Heart right ventricle (tissue), 16 donors: ENCODE measurements around the gene LSG1. TPM values are rescaled to one million over a fixed set of nuclear protein-coding genes. Genes with fewer than 3 reads are reported as not detected.
A peak's percentile ranks its signal among the peaks of the same experiment; 100 is the strongest.

Source experiments
- ATAC-seq, 8 donors: fragments of 200-7000 bp; cut with Tn5 transposase; one replicate each; pipeline ENCODE4 v1.9.1; 2020; ENCODE audit warnings: mild to moderate bottlenecking in 8 of 8, moderate library complexity in 8 of 8, moderate number of reproducible peaks in 1 of 8
- DNase-seq, 2 donors: peaks; one replicate each; pipeline ENCODE4 v3.0.0-alpha.2; 2020
- H3K27ac ChIP-seq, 10 donors: fragments of 200-600 bp; sonication (generic) in 2 of 10; one replicate each; pipeline versions ENCODE4 v1.5.0 to v1.8.0; 2020 to 2022; ENCODE audit warnings: mild to moderate bottlenecking in 3 of 10
- H3K27me3 ChIP-seq, 7 donors: fragments of 200-600 bp; one replicate each; pipeline ENCODE4 v1.8.0; 2021 to 2022; ENCODE audit warnings: mild to moderate bottlenecking in 2 of 7
- H3K36me3 ChIP-seq, 9 donors: fragments of 200-600 bp; sonication (generic) in 1 of 9; one replicate each; pipeline versions ENCODE4 v1.5.0 to v1.8.0; 2020 to 2022; ENCODE audit warnings: mild to moderate bottlenecking in 2 of 9
- H3K4me1 ChIP-seq, 9 donors: fragments of 200-600 bp; sonication (generic) in 1 of 9; one replicate each; pipeline versions ENCODE4 v1.5.0 to v1.8.0; 2020 to 2022; ENCODE audit warnings: mild to moderate bottlenecking in 4 of 9
- H3K4me3 ChIP-seq, 10 donors: fragments of 200-600 bp; sonication (generic) in 2 of 10; one replicate each; pipeline versions ENCODE4 v1.5.0 to v1.8.0; 2020 to 2022; ENCODE audit warnings: mild to moderate bottlenecking in 7 of 10, moderate library complexity in 2 of 10
- H3K9me3 ChIP-seq, 11 donors: fragments of 200-600 bp in 10 of 11; sonication (generic) in 2 of 11; one replicate each; pipeline versions ENCODE4 v1.5.0 to v1.8.0; 2013 to 2022; ENCODE audit warnings: mild to moderate bottlenecking in 2 of 11, control low read depth in 1 of 11, moderate library complexity in 1 of 11
- WGBS, 2 donors: extraction: QIAGEN DNeasy Blood & Tissue Kit; methylation state at CpG; one replicate each; pipeline ENCODE4 v1.1.7; 2013; ENCODE audit warnings: inconsistent platforms in 1 of 2; 5-methylcytosine and 5-hydroxymethylcytosine counted together
- intact Hi-C, 10 donors: fragments of 100-400 bp; cut with DNase I; formaldehyde crosslinking; loops; one replicate each; pipeline versions ENCODE4 v1.11.1 to v1.14.2; 2022
- polyA plus RNA-seq, 2 donors: library from polyadenylated mRNA; stranded (reverse); fragments of 200-250 nt; gene quantifications; one replicate each; pipeline ENCODE4 v1.2.3, GENCODE V29; 2013
- total RNA-seq, 10 donors: library from RNA; stranded (reverse); fragmentation: NEBNext Ultra II Directional in 3 of 10; extraction: Animal tissue kit (Norgen Biotek cat#: 25700) in 3 of 10; gene quantifications; one replicate each; pipeline versions ENCODE4 v1.2.1 to v1.2.4, GENCODE V29; 2021 to 2023
- TF ChIP-seq, protein P1 (sequence below), 9 donors: fragments of 200-600 bp; sonication (generic) in 2 of 9; IDR thresholded peaks; one replicate each; pipeline versions ENCODE4 v1.5.0 to v1.8.0; 2021 to 2022; ENCODE audit warnings: antibody characterized with exemption in 9 of 9, mild to moderate bottlenecking in 5 of 9, moderate library complexity in 1 of 9
- donor health status: Arrhythmogenic right ventricular cardiomyopathy.
- donor health status: ischemic (EF 13 %, LVEDD 7.1; RV severe dilation, severe dysfunction).
- donor health status: healthy with polysubstance abuse.
- donor health status: DM: no; HTN: yes; CAD: no.
- donor health status: DM: no; HTN: no; CAD: no.
- donor health status: ischemic (EF 25% LVEDD 6.9; RV normal size, moderate dysfunction).
- donor health status: ischemic (EF 25% LVEDD 5.7; RV mildly dilated, moderate dysfunction).
- donor health status: healthy.
- donor health status: DM: yes; HTN: yes; CAD: no.
- donor health status: Ischemic cardiomyopathy.
- donor health status: ischemic (EF 35%, LVEDD 5.7; RV mildly dilated, moderate dysfunction).
- donor health status: nonischemic (EF 11% LVEDD 7.7; RV severe dilation, severe dysfunction).
- donor health status: DM: yes; HTN: yes; CAD: no.
- donor health status: PGD.
- donor health status: ischemic (EF 29% LVEDD 5.4; RV normal size, mild dysfunction).
- donor health status: nonischemic (EF 23%, LVEDD 6.1; RV moderate dilation, normal function).

Gene LSG1
- total and polyA plus RNA-seq, 12 donors, result 11.3 to 22.1 (median 18.5) TPM

DNA sequence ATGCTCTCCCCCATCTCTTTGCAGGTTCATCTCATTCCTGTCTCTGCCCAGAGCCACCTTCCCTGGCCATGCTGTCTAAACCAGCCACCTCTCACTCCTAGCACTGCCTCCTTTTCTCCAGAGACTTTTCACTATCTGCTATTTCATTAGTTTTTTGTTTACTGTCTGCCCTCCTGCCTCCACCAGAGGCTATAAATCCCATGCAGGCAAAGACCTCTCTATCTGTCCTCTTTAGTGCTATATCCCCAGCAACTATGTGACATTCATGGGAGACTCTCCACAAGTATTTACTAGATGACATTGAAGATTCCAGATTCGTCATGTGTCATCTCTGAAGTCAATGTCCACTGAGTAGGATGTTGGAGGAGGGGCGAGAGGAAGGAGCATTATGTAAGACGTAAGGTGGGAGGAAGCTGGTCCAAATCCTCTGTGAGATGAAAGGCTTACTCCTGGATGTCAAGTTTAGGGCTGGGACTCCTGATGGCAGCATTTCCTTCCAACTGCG lies 10.2 kb upstream of the LSG1 start:
- Histone ChIP-seq H3K36me3 (peaks cover 0 to 7% (median 0%) of the 10 kb centered on the region in 9 donors), H3K4me1 (peaks cover 9 to 33% (median 24%) of the 10 kb centered on the region in 9 donors), H3K9me3 (no peaks in the 10 kb centered on the region), H3K27ac (peak overlapping the region in 4 of 10 donors; percentile 36 to 54 (median 45)), H3K4me3 (no peak overlapping the region), H3K27me3 (no peaks in the 10 kb centered on the region)
- 32 to 34% methylated on average over 4 of the region's 4 CpGs for WGBS, 2 donors
- TF ChIP-seq, protein P1, sequence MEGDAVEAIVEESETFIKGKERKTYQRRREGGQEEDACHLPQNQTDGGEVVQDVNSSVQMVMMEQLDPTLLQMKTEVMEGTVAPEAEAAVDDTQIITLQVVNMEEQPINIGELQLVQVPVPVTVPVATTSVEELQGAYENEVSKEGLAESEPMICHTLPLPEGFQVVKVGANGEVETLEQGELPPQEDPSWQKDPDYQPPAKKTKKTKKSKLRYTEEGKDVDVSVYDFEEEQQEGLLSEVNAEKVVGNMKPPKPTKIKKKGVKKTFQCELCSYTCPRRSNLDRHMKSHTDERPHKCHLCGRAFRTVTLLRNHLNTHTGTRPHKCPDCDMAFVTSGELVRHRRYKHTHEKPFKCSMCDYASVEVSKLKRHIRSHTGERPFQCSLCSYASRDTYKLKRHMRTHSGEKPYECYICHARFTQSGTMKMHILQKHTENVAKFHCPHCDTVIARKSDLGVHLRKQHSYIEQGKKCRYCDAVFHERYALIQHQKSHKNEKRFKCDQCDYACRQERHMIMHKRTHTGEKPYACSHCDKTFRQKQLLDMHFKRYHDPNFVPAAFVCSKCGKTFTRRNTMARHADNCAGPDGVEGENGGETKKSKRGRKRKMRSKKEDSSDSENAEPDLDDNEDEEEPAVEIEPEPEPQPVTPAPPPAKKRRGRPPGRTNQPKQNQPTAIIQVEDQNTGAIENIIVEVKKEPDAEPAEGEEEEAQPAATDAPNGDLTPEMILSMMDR (IDR thresholded peaks at IDR 0.05), result no peak
- ATAC-seq (no peak), DNase-seq (no peak)
- intact Hi-C loops, result loop anchor here (1.0 to 10.0 kb wide), 20 partner anchors 193 to 843 kb away; no protein-coding TSS in a partner anchor

DNA sequence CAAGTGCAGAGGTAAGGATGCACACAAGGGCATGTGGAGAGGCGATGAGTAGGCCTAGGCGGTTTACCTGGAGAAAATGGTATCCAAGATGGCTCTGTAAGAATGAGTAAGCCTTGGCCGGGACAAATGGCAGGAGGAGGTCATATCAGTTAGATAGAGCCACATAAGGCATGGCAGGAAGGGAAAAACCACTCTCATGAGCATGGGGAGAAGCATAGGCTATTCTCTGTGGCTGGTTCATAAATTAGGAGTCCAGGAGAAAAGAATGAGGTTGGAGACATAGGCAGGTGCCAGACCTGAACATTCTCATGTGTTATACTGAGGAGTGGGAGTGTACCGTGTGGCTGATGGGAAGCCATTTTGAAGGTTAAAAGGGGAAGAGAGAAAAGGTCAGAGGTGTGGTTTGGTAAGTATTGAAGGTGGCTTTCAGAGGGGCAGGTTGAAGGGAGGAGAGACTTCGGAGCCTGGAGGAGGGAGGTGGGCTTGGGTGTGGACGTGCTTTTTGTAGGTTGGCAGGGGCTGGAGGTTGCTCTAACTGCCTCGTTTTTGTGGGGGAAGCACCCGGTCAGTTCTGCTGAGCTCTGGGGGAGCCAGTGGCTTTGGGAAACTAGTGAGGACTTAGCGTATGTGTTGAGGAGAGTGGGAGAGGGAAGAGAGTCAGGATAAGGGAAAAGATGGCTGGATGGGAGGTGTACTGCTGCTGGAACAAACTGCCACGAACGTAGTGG lies 9.1 kb upstream of the LSG1 start:
- Histone ChIP-seq H3K4me1 (peaks cover 6 to 27% (median 18%) of the 10 kb centered on the region in 9 donors), H3K27ac (no peak overlapping the region), H3K36me3 (no peaks in the 10 kb centered on the region), H3K4me3 (no peak overlapping the region), H3K27me3 (no peaks in the 10 kb centered on the region), H3K9me3 (no peaks in the 10 kb centered on the region)
- TF ChIP-seq, protein P1 (IDR thresholded peaks at IDR 0.05), result no peak
- 79 to 87% methylated on average over 11 of the region's 11 CpGs for WGBS, 2 donors
- no peak for DNase-seq
- intact Hi-C loops, result loop anchor here in 9 of 10 donors (5.0 to 10.0 kb wide), 12 partner anchors 194 to 844 kb away; no protein-coding TSS in a partner anchor
- no peak for ATAC-seq

DNA sequence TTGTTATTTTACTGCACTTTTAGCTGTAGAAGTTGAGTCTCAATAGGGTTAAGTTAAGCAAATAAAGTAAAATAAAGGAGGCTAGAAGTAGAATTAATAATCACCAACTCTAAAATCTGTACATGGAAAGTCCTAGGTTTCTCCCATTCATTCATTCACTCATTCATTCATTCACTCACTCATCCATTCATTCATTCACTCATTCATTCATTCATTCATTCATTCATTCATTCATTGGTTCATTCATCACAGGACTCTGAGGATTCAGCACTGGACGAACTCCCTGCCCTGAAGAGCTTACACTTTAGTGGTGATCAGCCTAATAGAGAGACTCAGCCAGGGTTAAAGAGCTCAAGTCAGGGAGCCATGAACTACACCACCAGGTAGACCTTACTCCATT lies 4.5 kb upstream of the LSG1 start:
- ATAC-seq, result no peak
- no peaks in the 10 kb centered on the region for H3K9me3 ChIP-seq
- TF ChIP-seq, protein P1 (IDR thresholded peaks at IDR 0.05), result no peak
- H3K4me3 ChIP-seq, result no peak overlapping the region
- H3K36me3 ChIP-seq, result no peaks in the 10 kb centered on the region
- intact Hi-C loops, result loop anchor here in 2 of 10 donors (10.0 kb wide), 2 partner anchors 768 to 838 kb away; partner anchors contain the start of gene ACAP2 (in 1 of the 2)
- no peak for DNase-seq
- H3K4me1 ChIP-seq, result peaks cover 0 to 17% (median 6%) of the 10 kb centered on the region in 9 donors
- 88 to 90% methylated on average over 1 of the region's 1 CpG for WGBS, 2 donors
- no peak overlapping the region for H3K27ac ChIP-seq
- H3K27me3 ChIP-seq, result no peaks in the 10 kb centered on the region

DNA sequence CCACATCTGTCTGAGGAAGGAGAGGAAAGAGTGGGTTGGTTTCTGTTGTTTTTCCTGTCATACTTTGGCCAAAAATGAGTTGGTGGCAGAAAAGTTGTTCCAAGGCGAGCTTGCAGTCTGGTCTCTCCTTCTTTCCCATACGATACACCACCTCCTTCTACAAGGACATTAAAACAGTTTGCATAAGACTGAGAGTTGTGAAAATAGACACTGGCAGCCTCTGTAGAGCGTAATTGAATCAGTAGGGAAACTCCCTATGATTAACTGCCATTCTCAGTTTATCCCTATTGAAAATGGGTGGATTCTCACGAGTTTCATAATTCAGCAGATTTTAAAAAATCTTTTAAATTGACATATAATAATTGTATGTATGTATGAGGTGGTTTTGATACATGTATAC lies 3.7 kb upstream of the LSG1 start:
- ATAC-seq, result no peak
- Histone ChIP-seq H3K9me3 (no peaks in the 10 kb centered on the region), H3K27ac (peak overlapping the region in 1 of 10 donors; percentile 8), H3K4me1 (peaks cover 3 to 25% (median 14%) of the 10 kb centered on the region in 9 donors), H3K27me3 (no peaks in the 10 kb centered on the region), H3K4me3 (no peak overlapping the region), H3K36me3 (no peaks in the 10 kb centered on the region)
- WGBS, 2 donors, result 38 to 62% methylated on average over 4 of the region's 4 CpGs
- intact Hi-C loops, result loop anchor here in 2 of 10 donors (10.0 kb wide), 2 partner anchors 769 to 839 kb away; partner anchors contain the start of gene ACAP2 (in 1 of the 2)
- TF ChIP-seq, protein P1 (IDR thresholded peaks at IDR 0.05), result no peak
- no peak for DNase-seq
